Cardiac fibroblast (primary cell): ENCODE data around the gene NLGN1.
A peak's percentile ranks its signal among the peaks of the same experiment; 100 is the strongest.

ENCODE experiments used
- DNase-seq, 2 donors: peaks; one replicate each; pipeline versions ENCODE4 v3.0.0 to v3.0.0-alpha.2; 2010; ENCODE audit warnings: low read depth in 2 of 2
- H3K4me3 ChIP-seq, 2 donors: replicated peaks in 1 of 2; 1 replicate in 1 of 2; 2 replicates in 1 of 2; pipeline ENCODE4 v1.5.1; 2011; ENCODE audit warnings: low read depth in 2 of 2, low read length in 2 of 2, mild to moderate bottlenecking in 2 of 2, moderate library complexity in 1 of 2
- TF ChIP-seq, protein P1 (sequence below): IDR thresholded peaks from one replicate; pipeline ENCODE4 v1.5.1; 2011; ENCODE audit warnings: low read depth, mild to moderate bottlenecking, low read length, inconsistent platforms

NLGN1 gene

DNA sequence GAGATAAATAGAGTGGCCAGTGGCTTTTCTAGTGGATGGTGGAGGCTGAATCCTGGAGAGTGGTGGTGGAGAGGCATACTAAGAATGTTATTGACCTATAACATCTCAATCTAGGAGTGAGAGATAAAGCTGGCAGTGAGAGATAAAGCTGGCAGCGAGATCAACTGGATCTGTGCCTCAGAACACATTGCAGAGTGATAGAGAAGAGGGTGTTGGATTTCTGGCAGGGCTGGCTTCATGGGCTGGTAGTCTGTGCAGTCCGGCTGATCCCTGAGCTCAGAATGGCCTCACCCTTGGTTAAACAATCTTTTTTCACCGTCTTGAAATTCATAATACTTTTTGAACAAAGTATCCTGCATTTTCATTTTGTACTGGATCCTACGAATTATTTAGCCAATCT, 221.2 kb downstream of the NLGN1 start:
- TF ChIP-seq, protein P1, sequence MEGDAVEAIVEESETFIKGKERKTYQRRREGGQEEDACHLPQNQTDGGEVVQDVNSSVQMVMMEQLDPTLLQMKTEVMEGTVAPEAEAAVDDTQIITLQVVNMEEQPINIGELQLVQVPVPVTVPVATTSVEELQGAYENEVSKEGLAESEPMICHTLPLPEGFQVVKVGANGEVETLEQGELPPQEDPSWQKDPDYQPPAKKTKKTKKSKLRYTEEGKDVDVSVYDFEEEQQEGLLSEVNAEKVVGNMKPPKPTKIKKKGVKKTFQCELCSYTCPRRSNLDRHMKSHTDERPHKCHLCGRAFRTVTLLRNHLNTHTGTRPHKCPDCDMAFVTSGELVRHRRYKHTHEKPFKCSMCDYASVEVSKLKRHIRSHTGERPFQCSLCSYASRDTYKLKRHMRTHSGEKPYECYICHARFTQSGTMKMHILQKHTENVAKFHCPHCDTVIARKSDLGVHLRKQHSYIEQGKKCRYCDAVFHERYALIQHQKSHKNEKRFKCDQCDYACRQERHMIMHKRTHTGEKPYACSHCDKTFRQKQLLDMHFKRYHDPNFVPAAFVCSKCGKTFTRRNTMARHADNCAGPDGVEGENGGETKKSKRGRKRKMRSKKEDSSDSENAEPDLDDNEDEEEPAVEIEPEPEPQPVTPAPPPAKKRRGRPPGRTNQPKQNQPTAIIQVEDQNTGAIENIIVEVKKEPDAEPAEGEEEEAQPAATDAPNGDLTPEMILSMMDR, result no peak
- DNase-seq, result no peak
- H3K4me3 ChIP-seq, result no peak overlapping the region

DNA sequence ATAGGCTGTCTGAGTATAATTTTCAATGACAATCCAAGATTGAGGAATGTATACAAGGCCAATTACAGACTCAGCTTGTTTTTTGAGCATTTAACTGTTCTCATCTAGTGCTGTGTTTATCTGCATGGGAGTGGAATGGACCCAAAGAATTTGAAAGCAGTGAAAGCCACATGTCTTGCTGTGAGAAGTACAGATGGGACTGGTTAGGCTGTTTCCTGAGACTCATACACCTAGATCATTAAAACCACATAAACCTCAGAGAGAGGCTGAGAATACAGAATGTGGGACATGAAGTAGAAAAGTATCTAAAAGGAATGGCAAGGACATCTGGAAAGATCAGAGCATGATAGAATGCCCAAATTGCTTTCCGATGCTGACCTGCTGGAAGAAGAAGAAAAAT, 224.6 kb downstream of the NLGN1 start:
- no peak overlapping the region for H3K4me3 ChIP-seq
- peak in 1 of 2 donors; percentile 3 for DNase-seq
- TF ChIP-seq, protein P1, result no peak

DNA sequence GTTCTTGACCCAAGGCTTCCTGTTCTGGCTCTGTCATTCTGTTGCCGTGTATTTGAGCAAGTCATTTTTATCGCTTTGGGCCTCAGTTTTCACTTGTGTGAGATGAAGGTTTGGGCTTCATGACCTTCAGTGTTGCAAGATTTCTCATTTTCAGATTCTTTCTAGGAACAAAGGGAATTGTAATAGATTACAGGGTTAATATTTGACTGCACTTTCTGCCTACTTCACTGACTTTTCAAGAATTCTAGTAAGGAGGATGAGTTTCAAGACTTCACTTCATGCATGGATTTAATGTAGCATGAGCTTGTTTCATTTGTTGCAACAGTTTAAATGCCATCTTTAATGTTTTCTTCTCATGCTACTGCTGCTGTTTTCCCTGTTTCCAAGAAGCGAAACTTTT, 226.5 kb downstream of the NLGN1 start:
- H3K4me3 ChIP-seq, result no peak overlapping the region
- TF ChIP-seq, protein P1, result no peak
- no peak for DNase-seq

DNA sequence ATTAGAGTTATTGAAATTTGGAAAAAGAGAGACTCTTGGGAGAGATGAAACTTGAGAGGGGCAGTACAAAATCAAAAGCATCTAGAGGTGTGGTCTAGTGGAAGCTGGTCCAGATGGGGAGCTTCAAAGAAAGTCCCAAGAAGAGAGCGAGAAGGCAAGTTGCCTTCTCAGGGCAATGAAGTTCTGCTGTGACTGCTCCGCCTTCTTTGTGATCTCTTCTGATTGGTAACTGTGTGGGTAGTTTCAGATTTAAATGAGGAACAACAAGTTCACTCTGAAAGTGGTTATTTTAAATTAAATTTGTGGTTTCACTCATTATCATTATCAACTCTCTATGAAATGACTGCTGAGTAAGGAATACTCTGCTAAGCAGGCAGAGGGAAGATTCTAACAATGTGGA, 233.3 kb downstream of the NLGN1 start:
- no peak overlapping the region for H3K4me3 ChIP-seq
- TF ChIP-seq, protein P1, result no peak

DNA sequence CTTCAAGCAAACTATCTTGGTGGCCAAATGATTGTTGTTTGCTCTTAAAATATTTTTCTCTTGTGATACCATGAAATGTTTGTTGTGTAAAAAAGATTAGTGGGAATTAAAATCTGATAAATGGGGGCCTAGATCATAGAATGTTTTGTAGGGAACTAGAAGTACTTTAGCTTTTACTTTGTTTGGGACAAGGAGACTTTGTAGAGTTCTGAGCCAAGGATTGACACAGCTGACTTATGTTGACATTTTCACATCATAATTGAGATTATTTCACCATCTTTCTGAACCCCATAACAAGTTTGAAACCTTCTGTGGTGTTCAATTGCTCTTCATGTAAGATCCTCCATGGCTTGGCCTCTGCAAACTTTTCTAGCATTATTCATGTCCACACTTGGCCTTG, 235.4 kb downstream of the NLGN1 start:
- H3K4me3 ChIP-seq, result no peak overlapping the region
- TF ChIP-seq, protein P1, result no peak
- no peak for DNase-seq

More for the DNA sequence above, 233.3 kb downstream of the NLGN1 start:
- no peak for DNase-seq

DNA sequence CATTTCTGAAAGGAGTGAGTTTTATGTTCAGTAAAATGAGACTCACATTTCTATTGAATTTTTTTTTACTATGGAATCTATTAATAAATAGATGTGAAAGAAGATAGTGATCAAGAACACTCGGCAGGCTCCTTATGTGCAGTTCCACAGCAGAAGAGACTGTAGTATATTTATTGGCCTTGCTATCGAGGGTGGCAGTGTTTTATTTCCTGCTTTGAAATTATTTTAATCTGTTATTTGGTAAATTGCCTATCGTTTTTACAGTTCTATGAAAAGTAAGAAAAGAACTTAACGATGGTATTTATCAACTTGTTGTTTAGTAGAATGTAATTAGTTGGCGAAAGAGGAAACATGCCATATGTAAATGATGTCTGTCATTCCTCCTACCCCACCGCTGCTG, 238.3 kb downstream of the NLGN1 start:
- TF ChIP-seq, protein P1, result no peak
- DNase-seq, result no peak
- no peak overlapping the region for H3K4me3 ChIP-seq

DNA sequence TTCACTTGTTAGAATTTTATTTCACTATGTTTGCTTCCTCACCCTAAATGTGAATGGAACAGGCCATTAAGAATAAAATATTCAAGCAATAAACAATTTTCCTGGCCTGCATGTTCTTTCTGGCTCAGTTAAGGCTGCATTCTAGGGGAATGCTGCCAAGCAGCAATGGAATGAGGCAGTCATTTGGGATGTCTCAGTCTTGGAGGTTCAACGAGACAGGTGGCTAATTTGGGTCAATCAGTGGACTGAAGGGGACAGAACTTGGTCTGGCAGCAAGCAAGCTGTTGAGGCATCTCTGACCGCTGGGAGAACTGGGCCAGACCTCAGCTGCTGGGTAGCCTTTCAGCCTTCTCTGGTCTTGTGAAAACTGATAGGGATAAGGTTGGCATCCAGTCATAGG, 241.6 kb downstream of the NLGN1 start:
- TF ChIP-seq, protein P1, result no peak
- DNase-seq, result no peak
- H3K4me3 ChIP-seq, result no peak overlapping the region
